ENCODE results near the gene BPI.
A peak's percentile ranks its signal among the peaks of the same experiment; 100 is the strongest.

The BPI gene

GRCh38 chr20:38330638-38331037 lies 26.7 kb downstream of the BPI start:
- DNase-seq, result no peak
- H3K4me3 ChIP-seq (ENCODE audit: control insufficient read depth in 1 of 7, extremely low read depth in 1 of 7, insufficient read depth in 4 of 7, low read depth in 2 of 7, low read length in 6 of 7), result no peak overlapping the region
- CTCF ChIA-PET, result interaction anchor here (1.0 kb wide), 1 partner anchor 27 kb away, joined by 3 read pairs; the partner anchor contains the start of gene BPI
- H3K27ac ChIP-seq (ENCODE audit: insufficient read depth in 1 of 2, low read depth in 1 of 2, low read length in 2 of 2, poor library complexity in 1 of 2, severe bottlenecking in 2 of 2), result no peak overlapping the region
- no peaks in the 10 kb centered on the region for H3K36me3 ChIP-seq (ENCODE audit: control insufficient read depth in 4 of 4, insufficient read depth in 4 of 4, low read length in 3 of 4)
- peaks cover 0 to 69% (median 10%) of the 10 kb centered on the region in 5 experiments for H3K27me3 ChIP-seq (replicated peaks in 2 of 5; ENCODE audit: control insufficient read depth in 4 of 5, insufficient read depth in 5 of 5, low read length in 4 of 5)
- peaks cover 0 to 3% (median 0%) of the 10 kb centered on the region in 5 experiments for H3K9me3 ChIP-seq (ENCODE audit: control extremely low read depth in 1 of 5, control insufficient read depth in 4 of 5, insufficient read depth in 2 of 5, low read depth in 1 of 5, low read length in 4 of 5)
- H3K4me1 ChIP-seq (ENCODE audit: control extremely low read depth in 1 of 4, control insufficient read depth in 4 of 4, insufficient read depth in 4 of 4, low read length in 3 of 4), result no peaks in the 10 kb centered on the region
- WGBS (ENCODE audit: insufficient coverage), result 92% methylated on average over 2 of the region's 3 CpGs
- POLR2A ChIA-PET, result no interaction called here

- ChIA-PET CTCF (no interaction called here), POLR2A (no interaction called here)
- H3K9me3 ChIP-seq (ENCODE audit: control extremely low read depth in 1 of 5, control insufficient read depth in 4 of 5, insufficient read depth in 2 of 5, low read depth in 1 of 5, low read length in 4 of 5), result peaks cover 0 to 8% (median 0%) of the 10 kb centered on the region in 5 experiments
- no peak overlapping the region for H3K27ac ChIP-seq (ENCODE audit: insufficient read depth in 1 of 2, low read depth in 1 of 2, low read length in 2 of 2, poor library complexity in 1 of 2, severe bottlenecking in 2 of 2)
- no peak overlapping the region for H3K4me3 ChIP-seq (ENCODE audit: control insufficient read depth in 1 of 7, extremely low read depth in 1 of 7, insufficient read depth in 4 of 7, low read depth in 2 of 7, low read length in 6 of 7)
- H3K27me3 ChIP-seq (replicated peaks in 2 of 5; ENCODE audit: control insufficient read depth in 4 of 5, insufficient read depth in 5 of 5, low read length in 4 of 5), result peaks cover 0 to 69% (median 10%) of the 10 kb centered on the region in 5 experiments
- no peaks in the 10 kb centered on the region for H3K36me3 ChIP-seq (ENCODE audit: control insufficient read depth in 4 of 4, insufficient read depth in 4 of 4, low read length in 3 of 4)
- no peak for DNase-seq
- no peaks in the 10 kb centered on the region for H3K4me1 ChIP-seq (ENCODE audit: control extremely low read depth in 1 of 4, control insufficient read depth in 4 of 4, insufficient read depth in 4 of 4, low read length in 3 of 4)
These were observed 27.3 kb downstream of the BPI start for GRCh38 chr20:38331245-38331644.

GRCh38 chr20:38331814-38332213 lies 27.9 kb downstream of the BPI start:
- peaks cover 0 to 73% (median 12%) of the 10 kb centered on the region in 5 experiments for H3K27me3 ChIP-seq (replicated peaks in 2 of 5; ENCODE audit: control insufficient read depth in 4 of 5, insufficient read depth in 5 of 5, low read length in 4 of 5)
- H3K9me3 ChIP-seq (ENCODE audit: control extremely low read depth in 1 of 5, control insufficient read depth in 4 of 5, insufficient read depth in 2 of 5, low read depth in 1 of 5, low read length in 4 of 5), result peaks cover 0 to 10% (median 3%) of the 10 kb centered on the region in 5 experiments
- no peaks in the 10 kb centered on the region for H3K4me1 ChIP-seq (ENCODE audit: control extremely low read depth in 1 of 4, control insufficient read depth in 4 of 4, insufficient read depth in 4 of 4, low read length in 3 of 4)
- POLR2A ChIA-PET, result no interaction called here
- no peaks in the 10 kb centered on the region for H3K36me3 ChIP-seq (ENCODE audit: control insufficient read depth in 4 of 4, insufficient read depth in 4 of 4, low read length in 3 of 4)
- no peak overlapping the region for H3K27ac ChIP-seq (ENCODE audit: insufficient read depth in 1 of 2, low read depth in 1 of 2, low read length in 2 of 2, poor library complexity in 1 of 2, severe bottlenecking in 2 of 2)
- CTCF ChIA-PET, result interaction anchor here (0.9 kb wide), 1 partner anchor 26 kb away, joined by 3 read pairs; no protein-coding TSS in a partner anchor
- no peak overlapping the region for H3K4me3 ChIP-seq (ENCODE audit: control insufficient read depth in 1 of 7, extremely low read depth in 1 of 7, insufficient read depth in 4 of 7, low read depth in 2 of 7, low read length in 6 of 7)
- 90% methylated on average over 7 of the region's 8 CpGs for WGBS (ENCODE audit: insufficient coverage)
- no peak for DNase-seq

- POLR2A ChIA-PET, result no interaction called here
- H3K27me3 ChIP-seq (replicated peaks in 2 of 5; ENCODE audit: control insufficient read depth in 4 of 5, insufficient read depth in 5 of 5, low read length in 4 of 5), result peaks cover 0 to 76% (median 14%) of the 10 kb centered on the region in 5 experiments
- no peak for DNase-seq
- no peak overlapping the region for H3K4me3 ChIP-seq (ENCODE audit: control insufficient read depth in 1 of 7, extremely low read depth in 1 of 7, insufficient read depth in 4 of 7, low read depth in 2 of 7, low read length in 6 of 7)
- CTCF ChIA-PET, result no interaction called here
- 86% methylated on average over 4 of the region's 8 CpGs for WGBS (ENCODE audit: insufficient coverage)
- no peaks in the 10 kb centered on the region for H3K36me3 ChIP-seq (ENCODE audit: control insufficient read depth in 4 of 4, insufficient read depth in 4 of 4, low read length in 3 of 4)
- peaks cover 0 to 25% (median 13%) of the 10 kb centered on the region in 5 experiments for H3K9me3 ChIP-seq (ENCODE audit: control extremely low read depth in 1 of 5, control insufficient read depth in 4 of 5, insufficient read depth in 2 of 5, low read depth in 1 of 5, low read length in 4 of 5)
- H3K4me1 ChIP-seq (ENCODE audit: control extremely low read depth in 1 of 4, control insufficient read depth in 4 of 4, insufficient read depth in 4 of 4, low read length in 3 of 4), result no peaks in the 10 kb centered on the region
- H3K27ac ChIP-seq (ENCODE audit: insufficient read depth in 1 of 2, low read depth in 1 of 2, low read length in 2 of 2, poor library complexity in 1 of 2, severe bottlenecking in 2 of 2), result no peak overlapping the region
These were observed 30.1 kb downstream of the BPI start for GRCh38 chr20:38334016-38334415.

GRCh38 chr20:38336726-38337125 lies 32.8 kb downstream of the BPI start:
- H3K9me3 ChIP-seq (ENCODE audit: control extremely low read depth in 1 of 5, control insufficient read depth in 4 of 5, insufficient read depth in 2 of 5, low read depth in 1 of 5, low read length in 4 of 5), result peaks cover 0 to 27% (median 13%) of the 10 kb centered on the region in 5 experiments
- 50% methylated on average over 6 of the region's 7 CpGs for WGBS (ENCODE audit: insufficient coverage)
- CTCF ChIA-PET, result interaction anchor here (1.0 to 1.9 kb wide), 4 partner anchors 9 to 72 kb away, joined by 3 to 4 read pairs (median 3); no protein-coding TSS in a partner anchor

GRCh38 chr20:38337561-38338140 lies 33.7 kb downstream of the BPI start:
- Histone ChIP-seq H3K4me1 (ENCODE audit: control extremely low read depth in 1 of 4, control insufficient read depth in 4 of 4, insufficient read depth in 4 of 4, low read length in 3 of 4) (no peaks in the 10 kb centered on the region), H3K36me3 (ENCODE audit: control insufficient read depth in 4 of 4, insufficient read depth in 4 of 4, low read length in 3 of 4) (no peaks in the 10 kb centered on the region), H3K9me3 (ENCODE audit: control extremely low read depth in 1 of 5, control insufficient read depth in 4 of 5, insufficient read depth in 2 of 5, low read depth in 1 of 5, low read length in 4 of 5) (peaks cover 0 to 27% (median 13%) of the 10 kb centered on the region in 5 experiments), H3K27me3 (replicated peaks in 2 of 5; ENCODE audit: control insufficient read depth in 4 of 5, insufficient read depth in 5 of 5, low read length in 4 of 5) (peaks cover 0 to 52% (median 20%) of the 10 kb centered on the region in 5 experiments), H3K27ac (ENCODE audit: insufficient read depth in 1 of 2, low read depth in 1 of 2, low read length in 2 of 2, poor library complexity in 1 of 2, severe bottlenecking in 2 of 2) (no peak overlapping the region), H3K4me3 (ENCODE audit: control insufficient read depth in 1 of 7, extremely low read depth in 1 of 7, insufficient read depth in 4 of 7, low read depth in 2 of 7, low read length in 6 of 7) (no peak overlapping the region)
- WGBS (ENCODE audit: insufficient coverage), result 35% methylated on average over 5 of the region's 6 CpGs
- CTCF ChIA-PET, result interaction anchor here (1.0 to 1.9 kb wide), 5 partner anchors 10 to 71 kb away, joined by 3 to 4 read pairs (median 3); no protein-coding TSS in a partner anchor
- POLR2A ChIA-PET, result no interaction called here
- peak; percentile 31 to 51 (median 50) for DNase-seq

More at GRCh38 chr20:38336726-38337125, 32.8 kb downstream of the BPI start:
- Histone ChIP-seq H3K4me1 (ENCODE audit: control extremely low read depth in 1 of 4, control insufficient read depth in 4 of 4, insufficient read depth in 4 of 4, low read length in 3 of 4) (no peaks in the 10 kb centered on the region), H3K36me3 (ENCODE audit: control insufficient read depth in 4 of 4, insufficient read depth in 4 of 4, low read length in 3 of 4) (no peaks in the 10 kb centered on the region), H3K27me3 (replicated peaks in 2 of 5; ENCODE audit: control insufficient read depth in 4 of 5, insufficient read depth in 5 of 5, low read length in 4 of 5) (peaks cover 0 to 60% (median 20%) of the 10 kb centered on the region in 5 experiments), H3K27ac (ENCODE audit: insufficient read depth in 1 of 2, low read depth in 1 of 2, low read length in 2 of 2, poor library complexity in 1 of 2, severe bottlenecking in 2 of 2) (no peak overlapping the region), H3K4me3 (ENCODE audit: control insufficient read depth in 1 of 7, extremely low read depth in 1 of 7, insufficient read depth in 4 of 7, low read depth in 2 of 7, low read length in 6 of 7) (no peak overlapping the region)
- no peak for DNase-seq
- POLR2A ChIA-PET, result no interaction called here

GRCh38 chr20:38338849-38339520 lies 35.0 kb downstream of the BPI start:
- peaks cover 0 to 27% (median 13%) of the 10 kb centered on the region in 5 experiments for H3K9me3 ChIP-seq (ENCODE audit: control extremely low read depth in 1 of 5, control insufficient read depth in 4 of 5, insufficient read depth in 2 of 5, low read depth in 1 of 5, low read length in 4 of 5)
- no peak for DNase-seq
- H3K4me1 ChIP-seq (ENCODE audit: control extremely low read depth in 1 of 4, control insufficient read depth in 4 of 4, insufficient read depth in 4 of 4, low read length in 3 of 4), result no peaks in the 10 kb centered on the region
- H3K4me3 ChIP-seq (ENCODE audit: control insufficient read depth in 1 of 7, extremely low read depth in 1 of 7, insufficient read depth in 4 of 7, low read depth in 2 of 7, low read length in 6 of 7), result no peak overlapping the region
- POLR2A ChIA-PET, result no interaction called here
- no peaks in the 10 kb centered on the region for H3K36me3 ChIP-seq (ENCODE audit: control insufficient read depth in 4 of 4, insufficient read depth in 4 of 4, low read length in 3 of 4)
- no peak overlapping the region for H3K27ac ChIP-seq (ENCODE audit: insufficient read depth in 1 of 2, low read depth in 1 of 2, low read length in 2 of 2, poor library complexity in 1 of 2, severe bottlenecking in 2 of 2)
- WGBS (ENCODE audit: insufficient coverage), result 58% methylated on average over 4 of the region's 7 CpGs
- peaks cover 0 to 50% (median 22%) of the 10 kb centered on the region in 5 experiments for H3K27me3 ChIP-seq (replicated peaks in 2 of 5; ENCODE audit: control insufficient read depth in 4 of 5, insufficient read depth in 5 of 5, low read length in 4 of 5)
- CTCF ChIA-PET, result interaction anchor here (1.0 to 1.5 kb wide), 2 partner anchors 34 to 64 kb away, joined by 3 read pairs; no protein-coding TSS in a partner anchor
